ENCODE results near the gene FUNDC1.
"Not testable (repeated sequence)": the region's sequence is repeated elsewhere in the genome, so short reads cannot be mapped to it uniquely, and the experiment has no call there.

Gene FUNDC1

GRCh38 chrX:44542567-44543325 is at the start of gene FUNDC1:
TSS of gene FUNDC1 (minus strand) at chrX:44542859. CDS start at chrX:44542832, 27 bp downstream.
- DNase-seq (ENCODE audit: low spot score): peak; percentile 89

GRCh38 chrX:44585866-44586265 is 43.2 kb upstream of the FUNDC1 start:
- no peak for DNase-seq (ENCODE audit: low spot score)

GRCh38 chrX:44580466-44580865 is 37.8 kb upstream of the FUNDC1 start:
- no peak for DNase-seq (ENCODE audit: low spot score)

- no peak for DNase-seq (ENCODE audit: low spot score)
Observed at GRCh38 chrX:44572340-44572938, 29.8 kb upstream of the FUNDC1 start.

GRCh38 chrX:44570522-44570921 is 27.9 kb upstream of the FUNDC1 start:
- DNase-seq (ENCODE audit: low spot score): no peak

GRCh38 chrX:44569122-44569521 is 26.5 kb upstream of the FUNDC1 start:
- no peak for DNase-seq (ENCODE audit: low spot score)

GRCh38 chrX:44568196-44568595 is 25.5 kb upstream of the FUNDC1 start:
- no peak for DNase-seq (ENCODE audit: low spot score)

GRCh38 chrX:44561896-44562295 is 19.2 kb upstream of the FUNDC1 start:
- not testable (repeated sequence) for DNase-seq (ENCODE audit: low spot score)

GRCh38 chrX:44550563-44550962 is 7.9 kb upstream of the FUNDC1 start:
- no peak for DNase-seq (ENCODE audit: low spot score)

- DNase-seq (ENCODE audit: low spot score): not testable (repeated sequence)
Observed at GRCh38 chrX:44545454-44545853, 2.8 kb upstream of the FUNDC1 start.

GRCh38 chrX:44544036-44544435 is 1.4 kb upstream of the FUNDC1 start:
- no peak for DNase-seq (ENCODE audit: low spot score)

- DNase-seq (ENCODE audit: low spot score): no peak
Observed at GRCh38 chrX:44536198-44536597, 6.5 kb downstream of the FUNDC1 start.

- DNase-seq (ENCODE audit: low spot score): no peak
Observed at GRCh38 chrX:44529310-44529709, 13.3 kb downstream of the FUNDC1 start.

GRCh38 chrX:44514272-44514671 is 28.4 kb downstream of the FUNDC1 start:
- no peak for DNase-seq (ENCODE audit: low spot score)

- no peak for DNase-seq (ENCODE audit: low spot score)
Observed at GRCh38 chrX:44507292-44507691, 35.4 kb downstream of the FUNDC1 start.

- DNase-seq (ENCODE audit: low spot score): no peak
Observed at GRCh38 chrX:44506678-44507077, 36.0 kb downstream of the FUNDC1 start.

GRCh38 chrX:44503560-44503959 is 39.1 kb downstream of the FUNDC1 start:
- no peak for DNase-seq (ENCODE audit: low spot score)

GRCh38 chrX:44495091-44495490 is 47.6 kb downstream of the FUNDC1 start:
- DNase-seq (ENCODE audit: low spot score): no peak

GRCh38 chrX:44494357-44494756 is 48.3 kb downstream of the FUNDC1 start:
- DNase-seq (ENCODE audit: low spot score): no peak

- no peak for DNase-seq (ENCODE audit: low spot score)
Observed at GRCh38 chrX:44489515-44489914, 53.1 kb downstream of the FUNDC1 start.

GRCh38 chrX:44484607-44485146 is 58.0 kb downstream of the FUNDC1 start:
- no peak for DNase-seq (ENCODE audit: low spot score)

- no peak for DNase-seq (ENCODE audit: low spot score)
Observed at GRCh38 chrX:44483965-44484606, 58.6 kb downstream of the FUNDC1 start.

GRCh38 chrX:44482575-44482974 is 60.1 kb downstream of the FUNDC1 start:
- DNase-seq (ENCODE audit: low spot score): no peak
